ENCODE data around the gene MRTFA. TPM values are rescaled to one million over a fixed set of nuclear protein-coding genes. Genes with fewer than 3 reads are reported as not detected.

MRTFA gene
- polyA plus RNA-seq, 1 of the 3 experiments (the other 2 are of a cell fraction), result 5.8 TPM

GRCh38 chr22:40407831-40408717 lies 228.4 kb downstream of the MRTFA start:
- no peak overlapping the region for H3K4me2 ChIP-seq
- DNase-seq, result no peak
- no peaks in the 10 kb centered on the region for H3K9me3 ChIP-seq
- TF ChIP-seq FOSL2 (IDR thresholded peaks at IDR 0.05; ENCODE audit: borderline replicate concordance, low read depth) (no peak), EZH2phosphoT487 (IDR thresholded peaks at IDR 0.05; ENCODE audit: borderline replicate concordance, low read depth) (no peak), RXRA (IDR thresholded peaks at IDR 0.05; ENCODE audit: borderline replicate concordance, low read depth) (no peak), TCF12 (IDR thresholded peaks at IDR 0.05) (no peak), JUND (IDR thresholded peaks at IDR 0.05) (no peak), NRF1 (IDR thresholded peaks at IDR 0.05; ENCODE audit: low read depth, low read length) (no peak), GATA2 (CRISPR knock-in tag; IDR thresholded peaks at IDR 0.05) (no peak), SIN3A (IDR thresholded peaks at IDR 0.05; ENCODE audit: borderline replicate concordance, low read depth, low read length) (no peak), RAD21 (IDR thresholded peaks at IDR 0.05; ENCODE audit: low read length) (no peak)
- no peak overlapping the region for H2AFZ ChIP-seq (ENCODE audit: low read depth)
- peaks cover 0 to 28% of the 10 kb centered on the region in 2 experiments for H3K36me3 ChIP-seq (replicated peaks in 1 of 2; ENCODE audit: control insufficient read depth in 1 of 2, insufficient read depth in 2 of 2, low read length in 1 of 2)
- H3K79me2 ChIP-seq (ENCODE audit: insufficient read depth), result no peaks in the 10 kb centered on the region
- H4K20me1 ChIP-seq (ENCODE audit: insufficient read depth), result no peaks in the 10 kb centered on the region
- no peaks in the 10 kb centered on the region for H3K9me2 ChIP-seq
- H3K4me3 ChIP-seq (ENCODE audit: low read depth in 2 of 2, low read length in 1 of 2), result no peak overlapping the region
- H3K27me3 ChIP-seq (ENCODE audit: insufficient read depth), result no peaks in the 10 kb centered on the region
- ChIA-PET POLR2A (no interaction called here), CTCF (no interaction called here)
- no peaks in the 10 kb centered on the region for H3F3A ChIP-seq (replicated peaks; ENCODE audit: insufficient read depth)
- H3K4me1 ChIP-seq (ENCODE audit: control insufficient read depth in 1 of 2, insufficient read depth in 2 of 2, low read depth in 1 of 2, low read length in 1 of 2), result no peaks in the 10 kb centered on the region
- WGBS (ENCODE audit: low lambda C conversion rate), result 96% methylated on average over 9 of the region's 32 CpGs
- no peak overlapping the region for H3K9ac ChIP-seq
- no peak overlapping the region for H3K27ac ChIP-seq (ENCODE audit: low read depth in 2 of 2, low read length in 1 of 2)

DNA sequence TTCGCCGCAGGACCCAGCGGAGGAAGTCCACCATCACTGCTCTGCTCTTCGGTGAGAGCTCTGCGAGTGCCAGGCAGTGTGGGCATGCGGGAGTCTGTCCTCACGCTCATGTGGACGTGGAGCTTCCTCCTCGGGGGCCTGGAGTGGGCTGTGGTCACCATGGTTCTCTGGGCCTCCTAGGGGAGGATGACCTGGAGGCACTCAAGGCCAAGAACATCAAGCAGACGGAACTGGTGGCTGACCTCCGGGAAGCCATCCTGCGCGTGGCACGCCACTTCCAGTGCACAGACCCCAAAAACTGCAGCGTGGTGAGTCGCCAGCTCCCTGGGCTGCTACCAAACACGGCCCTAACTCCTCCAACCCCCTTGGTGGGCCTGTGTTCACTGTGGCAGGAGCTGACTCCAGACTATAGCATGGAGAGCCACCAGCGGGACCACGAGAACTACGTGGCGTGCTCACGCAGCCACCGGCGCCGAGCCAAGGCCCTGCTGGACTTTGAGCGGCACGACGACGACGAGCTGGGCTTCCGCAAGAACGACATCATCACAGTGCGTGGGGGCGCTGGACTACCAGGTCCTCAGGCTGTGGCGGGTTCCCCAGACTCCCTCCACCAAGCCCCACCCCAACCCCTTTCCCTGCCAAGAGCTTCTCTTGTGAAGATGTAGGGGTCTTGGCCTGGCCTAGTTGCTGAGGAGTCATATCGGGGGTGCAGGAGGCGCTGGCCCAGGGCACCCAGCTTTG lies 229.3 kb downstream of the MRTFA start:
- H3K4me1 ChIP-seq (ENCODE audit: control insufficient read depth in 1 of 2, insufficient read depth in 2 of 2, low read depth in 1 of 2, low read length in 1 of 2), result no peaks in the 10 kb centered on the region
- H3K9me2 ChIP-seq, result no peaks in the 10 kb centered on the region
- no peak overlapping the region for H3K4me2 ChIP-seq
- POLR2A ChIA-PET, result interaction anchor here (0.6 kb wide), 1 partner anchor 1197 kb away, joined by 4 read pairs; no protein-coding TSS in a partner anchor
- H3F3A ChIP-seq (replicated peaks; ENCODE audit: insufficient read depth), result no peaks in the 10 kb centered on the region
- no peak overlapping the region for H3K9ac ChIP-seq
- no peaks in the 10 kb centered on the region for H3K27me3 ChIP-seq (ENCODE audit: insufficient read depth)
- H3K79me2 ChIP-seq (ENCODE audit: insufficient read depth), result no peaks in the 10 kb centered on the region
- no peak overlapping the region for H2AFZ ChIP-seq (ENCODE audit: low read depth)
- no peaks in the 10 kb centered on the region for H4K20me1 ChIP-seq (ENCODE audit: insufficient read depth)
- no peaks in the 10 kb centered on the region for H3K9me3 ChIP-seq
- H3K27ac ChIP-seq (ENCODE audit: low read depth in 2 of 2, low read length in 1 of 2), result no peak overlapping the region
- CTCF ChIA-PET, result no interaction called here
- peaks cover 0 to 28% of the 10 kb centered on the region in 2 experiments for H3K36me3 ChIP-seq (replicated peaks in 1 of 2; ENCODE audit: control insufficient read depth in 1 of 2, insufficient read depth in 2 of 2, low read length in 1 of 2)
- DNase-seq, result no peak
- no peak overlapping the region for H3K4me3 ChIP-seq (ENCODE audit: low read depth in 2 of 2, low read length in 1 of 2)
- 100% methylated on average over 1 of the region's 37 CpGs for WGBS (ENCODE audit: low lambda C conversion rate)
- TF ChIP-seq TAF1 (IDR thresholded peaks at IDR 0.05; ENCODE audit: borderline replicate concordance, low read depth, low read length) (no peak), NFIC (IDR thresholded peaks at IDR 0.05; ENCODE audit: borderline replicate concordance) (no peak), TCF12 (IDR thresholded peaks at IDR 0.05) (no peak), GABPA (IDR thresholded peaks at IDR 0.05; ENCODE audit: low read depth) (no peak), FOSL2 (IDR thresholded peaks at IDR 0.05; ENCODE audit: borderline replicate concordance, low read depth) (no peak), ELF1 (IDR thresholded peaks at IDR 0.05) (no peak), ZBTB33 (IDR thresholded peaks at IDR 0.05; ENCODE audit: borderline replicate concordance, low read depth) (no peak), FOXM1 (IDR thresholded peaks at IDR 0.05; ENCODE audit: low read depth) (no peak), MEF2A (IDR thresholded peaks at IDR 0.05; ENCODE audit: borderline replicate concordance, low read depth) (no peak), JUND (IDR thresholded peaks at IDR 0.05) (no peak)
- TF ChIP-seq, protein P1, sequence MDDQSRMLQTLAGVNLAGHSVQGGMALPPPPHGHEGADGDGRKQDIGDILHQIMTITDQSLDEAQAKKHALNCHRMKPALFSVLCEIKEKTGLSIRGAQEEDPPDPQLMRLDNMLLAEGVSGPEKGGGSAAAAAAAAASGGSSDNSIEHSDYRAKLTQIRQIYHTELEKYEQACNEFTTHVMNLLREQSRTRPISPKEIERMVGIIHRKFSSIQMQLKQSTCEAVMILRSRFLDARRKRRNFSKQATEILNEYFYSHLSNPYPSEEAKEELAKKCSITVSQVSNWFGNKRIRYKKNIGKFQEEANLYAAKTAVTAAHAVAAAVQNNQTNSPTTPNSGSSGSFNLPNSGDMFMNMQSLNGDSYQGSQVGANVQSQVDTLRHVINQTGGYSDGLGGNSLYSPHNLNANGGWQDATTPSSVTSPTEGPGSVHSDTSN (IDR thresholded peaks at IDR 0.05), result no peak
- TF ChIP-seq, protein P2, sequence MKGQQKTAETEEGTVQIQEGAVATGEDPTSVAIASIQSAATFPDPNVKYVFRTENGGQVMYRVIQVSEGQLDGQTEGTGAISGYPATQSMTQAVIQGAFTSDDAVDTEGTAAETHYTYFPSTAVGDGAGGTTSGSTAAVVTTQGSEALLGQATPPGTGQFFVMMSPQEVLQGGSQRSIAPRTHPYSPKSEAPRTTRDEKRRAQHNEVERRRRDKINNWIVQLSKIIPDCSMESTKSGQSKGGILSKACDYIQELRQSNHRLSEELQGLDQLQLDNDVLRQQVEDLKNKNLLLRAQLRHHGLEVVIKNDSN (IDR thresholded peaks at IDR 0.05; ENCODE audit: borderline replicate concordance, low read depth), result no peak
- TF ChIP-seq, protein P3, sequence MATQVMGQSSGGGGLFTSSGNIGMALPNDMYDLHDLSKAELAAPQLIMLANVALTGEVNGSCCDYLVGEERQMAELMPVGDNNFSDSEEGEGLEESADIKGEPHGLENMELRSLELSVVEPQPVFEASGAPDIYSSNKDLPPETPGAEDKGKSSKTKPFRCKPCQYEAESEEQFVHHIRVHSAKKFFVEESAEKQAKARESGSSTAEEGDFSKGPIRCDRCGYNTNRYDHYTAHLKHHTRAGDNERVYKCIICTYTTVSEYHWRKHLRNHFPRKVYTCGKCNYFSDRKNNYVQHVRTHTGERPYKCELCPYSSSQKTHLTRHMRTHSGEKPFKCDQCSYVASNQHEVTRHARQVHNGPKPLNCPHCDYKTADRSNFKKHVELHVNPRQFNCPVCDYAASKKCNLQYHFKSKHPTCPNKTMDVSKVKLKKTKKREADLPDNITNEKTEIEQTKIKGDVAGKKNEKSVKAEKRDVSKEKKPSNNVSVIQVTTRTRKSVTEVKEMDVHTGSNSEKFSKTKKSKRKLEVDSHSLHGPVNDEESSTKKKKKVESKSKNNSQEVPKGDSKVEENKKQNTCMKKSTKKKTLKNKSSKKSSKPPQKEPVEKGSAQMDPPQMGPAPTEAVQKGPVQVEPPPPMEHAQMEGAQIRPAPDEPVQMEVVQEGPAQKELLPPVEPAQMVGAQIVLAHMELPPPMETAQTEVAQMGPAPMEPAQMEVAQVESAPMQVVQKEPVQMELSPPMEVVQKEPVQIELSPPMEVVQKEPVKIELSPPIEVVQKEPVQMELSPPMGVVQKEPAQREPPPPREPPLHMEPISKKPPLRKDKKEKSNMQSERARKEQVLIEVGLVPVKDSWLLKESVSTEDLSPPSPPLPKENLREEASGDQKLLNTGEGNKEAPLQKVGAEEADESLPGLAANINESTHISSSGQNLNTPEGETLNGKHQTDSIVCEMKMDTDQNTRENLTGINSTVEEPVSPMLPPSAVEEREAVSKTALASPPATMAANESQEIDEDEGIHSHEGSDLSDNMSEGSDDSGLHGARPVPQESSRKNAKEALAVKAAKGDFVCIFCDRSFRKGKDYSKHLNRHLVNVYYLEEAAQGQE (IDR thresholded peaks at IDR 0.05; ENCODE audit: low read depth, low read length), result no peak

Data from SK-N-SH (cell line).